ENCODE measurements around the gene IL17RD. TPM values are rescaled to one million over a fixed set of nuclear protein-coding genes. Genes with fewer than 3 reads are reported as not detected.
A peak's percentile ranks its signal among the peaks of the same experiment; 100 is the strongest.

The IL17RD gene
- total RNA-seq, 1 donor from 2014 or later, result 47.4 TPM

GRCh38 chr3:57109437-57110199 lies 55.5 kb downstream of the IL17RD start:
- Mint-ChIP-seq H3K27ac (no peak overlapping the region), H3K27me3 (no peaks in the 10 kb centered on the region), H3K36me3 (peaks cover 28% of the 10 kb centered on the region), H3K9me3 (no peaks in the 10 kb centered on the region), H3K4me3 (no peak overlapping the region), H3K4me1 (ENCODE audit: unreplicated experiment) (peaks cover 19% of the 10 kb centered on the region)
- TF ChIP-seq CTCF (conservative IDR thresholded peaks at IDR 0.05), result no peak
- DNase-seq (ENCODE audit: extremely low spot score, unreplicated experiment), result no peak

- no peak overlapping the region for H3K27ac Mint-ChIP-seq
- H3K9me3 Mint-ChIP-seq, result no peaks in the 10 kb centered on the region
- DNase-seq (ENCODE audit: extremely low spot score, unreplicated experiment), result no peak
- peaks cover 28% of the 10 kb centered on the region for H3K36me3 Mint-ChIP-seq
- TF ChIP-seq CTCF (conservative IDR thresholded peaks at IDR 0.05), result no peak
- H3K27me3 Mint-ChIP-seq, result no peaks in the 10 kb centered on the region
- no peak overlapping the region for H3K4me3 Mint-ChIP-seq
- H3K4me1 Mint-ChIP-seq (ENCODE audit: unreplicated experiment), result peaks cover 24% of the 10 kb centered on the region
Observed at GRCh38 chr3:57108684-57109083, 56.5 kb downstream of the IL17RD start.

GRCh38 chr3:57105585-57105984 lies 59.6 kb downstream of the IL17RD start:
- TF ChIP-seq CTCF (conservative IDR thresholded peaks at IDR 0.05), result no peak
- Mint-ChIP-seq H3K9me3 (no peaks in the 10 kb centered on the region), H3K4me3 (no peak overlapping the region), H3K36me3 (peaks cover 32% of the 10 kb centered on the region), H3K27me3 (no peaks in the 10 kb centered on the region), H3K27ac (no peak overlapping the region), H3K4me1 (ENCODE audit: unreplicated experiment) (peaks cover 23% of the 10 kb centered on the region)
- no peak for DNase-seq (ENCODE audit: extremely low spot score, unreplicated experiment)

- H3K36me3 Mint-ChIP-seq, result peaks cover 25% of the 10 kb centered on the region
- H3K27me3 Mint-ChIP-seq, result no peaks in the 10 kb centered on the region
- H3K9me3 Mint-ChIP-seq, result no peaks in the 10 kb centered on the region
- DNase-seq (ENCODE audit: extremely low spot score, unreplicated experiment), result no peak
- peak; percentile 95 for TF ChIP-seq CTCF (conservative IDR thresholded peaks at IDR 0.05)
- H3K27ac Mint-ChIP-seq, result no peak overlapping the region
- H3K4me1 Mint-ChIP-seq (ENCODE audit: unreplicated experiment), result peaks cover 22% of the 10 kb centered on the region
- H3K4me3 Mint-ChIP-seq, result no peak overlapping the region
Observed at GRCh38 chr3:57100046-57100695, 65.0 kb downstream of the IL17RD start.

GRCh38 chr3:57098418-57099310 lies 66.5 kb downstream of the IL17RD start:
- H3K36me3 Mint-ChIP-seq, result peaks cover 24% of the 10 kb centered on the region
- no peak for DNase-seq (ENCODE audit: extremely low spot score, unreplicated experiment)
- peaks cover 24% of the 10 kb centered on the region for H3K4me1 Mint-ChIP-seq (ENCODE audit: unreplicated experiment)
- no peak for TF ChIP-seq CTCF (conservative IDR thresholded peaks at IDR 0.05)
- no peak overlapping the region for H3K4me3 Mint-ChIP-seq
- H3K27me3 Mint-ChIP-seq, result no peaks in the 10 kb centered on the region
- no peaks in the 10 kb centered on the region for H3K9me3 Mint-ChIP-seq
- H3K27ac Mint-ChIP-seq, result no peak overlapping the region

Measured in type B pancreatic cell (in vitro differentiated cells).